ENCODE results near the gene TAPBPL.

TAPBPL gene

DNA sequence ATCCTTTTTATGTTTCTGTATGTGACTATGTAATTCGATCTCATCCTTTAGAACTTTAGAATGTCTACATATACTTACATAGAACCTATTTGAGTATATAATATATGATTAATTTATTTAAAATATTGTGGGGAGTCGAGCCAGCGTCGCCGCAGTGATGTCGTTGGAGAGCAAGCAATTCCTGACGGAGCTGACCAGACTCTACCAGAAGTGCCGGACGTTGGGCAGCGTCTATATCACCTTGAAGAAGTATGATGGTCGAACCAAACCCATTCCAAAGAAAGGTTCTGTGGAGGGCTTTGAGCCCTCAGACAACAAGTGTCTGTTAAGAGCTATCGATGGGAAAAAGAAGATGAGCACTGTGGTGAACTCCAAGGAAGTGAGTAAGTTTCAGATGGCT is 13.5 kb upstream of the TAPBPL start:
- no peak for DNase-seq

DNA sequence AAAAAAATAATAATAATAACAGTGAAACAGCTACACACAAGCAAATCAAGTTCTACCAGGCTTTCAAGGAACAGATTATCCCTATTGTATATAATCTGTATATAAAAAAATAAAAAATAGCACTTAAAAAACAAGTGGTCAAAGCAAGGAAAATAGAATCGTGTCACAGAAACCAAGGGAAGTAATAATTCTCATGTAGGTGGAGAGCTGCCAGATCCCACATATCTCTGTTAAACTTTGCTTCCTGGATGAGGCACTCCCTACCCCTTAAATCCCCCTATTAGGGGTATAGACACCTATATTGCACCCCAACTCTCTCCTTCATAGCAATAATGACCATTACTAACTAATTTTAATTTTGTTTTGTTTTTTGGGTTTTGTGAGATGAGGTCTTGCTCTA is 11.5 kb upstream of the TAPBPL start:
- DNase-seq = no peak

DNA sequence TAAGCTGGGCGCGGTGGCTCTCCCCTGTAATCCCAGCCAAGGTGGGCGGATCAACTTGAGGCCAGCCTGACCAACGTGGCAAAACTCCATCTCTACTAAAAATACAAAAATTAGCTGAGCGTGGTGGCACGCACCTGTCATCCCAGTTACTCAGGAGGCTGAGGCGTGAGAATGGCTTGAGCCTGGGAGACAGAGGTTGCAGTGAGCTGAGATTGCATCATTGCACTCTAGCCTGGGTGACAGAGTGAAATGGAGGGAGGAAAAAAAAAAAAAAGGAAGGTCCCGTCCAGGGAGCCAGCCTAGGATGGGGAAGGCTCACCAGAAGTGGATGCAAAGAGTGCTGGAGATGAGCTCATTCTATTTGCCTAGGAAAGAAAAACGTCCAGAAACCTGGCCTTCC is 9.0 kb upstream of the TAPBPL start:
- no peak for DNase-seq

DNA sequence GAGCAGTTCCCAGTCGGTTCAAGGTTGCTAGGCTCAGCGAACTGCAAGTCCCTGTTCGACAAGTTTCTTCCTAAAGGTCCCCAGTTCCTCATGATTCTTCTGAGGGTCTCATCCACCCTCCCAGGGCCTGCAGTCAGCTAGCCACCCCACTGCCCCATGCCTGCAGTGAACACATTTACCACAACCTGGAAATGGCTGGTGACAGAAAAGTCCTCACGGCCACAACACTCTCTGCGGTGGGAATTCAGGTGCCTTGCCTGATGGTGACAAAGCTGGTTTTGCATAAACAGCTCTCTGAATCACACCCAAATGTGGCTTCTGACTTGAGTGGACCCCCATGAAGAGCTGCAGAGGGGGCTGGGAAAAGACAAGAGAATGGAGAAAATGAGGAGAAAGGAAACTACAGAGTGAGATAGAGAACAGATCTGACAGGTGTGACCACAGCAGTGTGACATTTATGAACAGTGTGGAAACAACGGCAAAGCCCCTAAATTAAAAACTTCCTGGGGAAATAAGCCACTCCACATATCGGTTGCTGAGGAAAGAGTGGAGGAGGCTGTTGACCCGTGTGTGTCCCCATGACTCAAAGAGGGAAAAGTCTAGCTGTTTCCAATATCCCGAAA is 8.4 kb upstream of the TAPBPL start:
- DNase-seq = peak in 1 of 2 experiments; percentile 25

DNA sequence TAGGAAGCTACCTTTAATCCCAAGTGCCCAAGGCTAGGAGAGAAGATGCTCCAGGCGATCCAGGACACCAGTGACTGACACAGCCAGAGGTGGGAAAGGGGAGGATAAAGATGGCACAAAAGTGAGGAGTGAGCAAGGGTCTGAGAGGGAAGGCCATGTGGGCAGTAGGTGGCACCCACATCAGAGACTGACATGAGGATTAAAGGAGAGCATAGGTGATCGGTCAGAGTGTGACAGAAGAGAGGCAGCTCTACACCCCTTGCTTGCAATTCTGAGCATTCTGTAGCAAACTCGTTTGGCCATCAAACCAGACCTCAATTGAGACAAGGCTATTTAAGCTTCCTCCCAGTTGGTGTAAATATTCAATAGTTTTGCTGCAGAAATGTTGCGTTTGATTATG is 7.8 kb upstream of the TAPBPL start:
- DNase-seq = no peak

DNA sequence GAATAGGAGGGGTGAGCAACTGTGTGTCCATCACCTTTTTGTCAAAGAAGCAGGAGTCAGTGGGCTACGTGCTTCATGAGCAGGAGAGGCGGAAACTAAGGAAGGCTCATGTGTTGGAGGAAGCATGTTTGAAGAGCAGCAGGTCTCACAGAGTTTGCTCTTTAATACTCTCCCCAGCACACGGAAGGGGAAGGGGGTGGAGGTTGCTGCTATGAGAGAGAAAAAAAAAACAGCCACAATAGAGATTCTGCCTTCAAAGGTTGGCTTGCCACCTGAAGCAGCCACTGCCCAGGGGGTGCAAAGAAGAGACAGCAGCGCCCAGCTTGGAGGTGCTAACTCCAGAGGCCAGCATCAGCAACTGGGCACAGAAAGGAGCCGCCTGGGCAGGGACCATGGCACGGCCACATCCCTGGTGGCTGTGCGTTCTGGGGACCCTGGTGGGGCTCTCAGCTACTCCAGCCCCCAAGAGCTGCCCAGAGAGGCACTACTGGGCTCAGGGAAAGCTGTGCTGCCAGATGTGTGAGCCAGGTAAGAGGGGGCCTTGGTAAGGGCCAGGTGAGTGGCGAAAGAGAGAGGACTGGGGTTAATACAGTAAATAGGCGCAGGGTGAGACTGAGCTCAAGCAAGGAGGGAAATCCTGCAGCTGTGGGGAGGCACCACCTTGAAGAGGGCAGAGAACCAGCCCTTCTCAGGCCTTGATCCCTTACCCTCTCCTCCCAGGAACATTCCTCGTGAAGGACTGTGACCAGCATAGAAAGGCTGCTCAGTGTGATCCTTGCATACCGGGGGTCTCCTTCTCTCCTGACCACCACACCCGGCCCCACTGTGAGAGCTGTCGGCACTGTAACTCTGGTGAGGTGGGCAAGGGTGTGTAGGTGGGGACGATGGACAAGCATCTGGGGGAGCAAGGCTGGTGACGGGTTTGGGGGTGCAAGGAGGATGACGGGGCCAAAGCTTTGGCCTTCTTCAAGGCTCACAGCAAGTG is 6.8 kb upstream of the TAPBPL start, which contains the start of gene CD27:
Gene CD27 (plus strand): TSS at position 252 of the 985 bp plus-strand sequence. CDS start 141 bp downstream, at position 393.
- DNase-seq = no peak

DNA sequence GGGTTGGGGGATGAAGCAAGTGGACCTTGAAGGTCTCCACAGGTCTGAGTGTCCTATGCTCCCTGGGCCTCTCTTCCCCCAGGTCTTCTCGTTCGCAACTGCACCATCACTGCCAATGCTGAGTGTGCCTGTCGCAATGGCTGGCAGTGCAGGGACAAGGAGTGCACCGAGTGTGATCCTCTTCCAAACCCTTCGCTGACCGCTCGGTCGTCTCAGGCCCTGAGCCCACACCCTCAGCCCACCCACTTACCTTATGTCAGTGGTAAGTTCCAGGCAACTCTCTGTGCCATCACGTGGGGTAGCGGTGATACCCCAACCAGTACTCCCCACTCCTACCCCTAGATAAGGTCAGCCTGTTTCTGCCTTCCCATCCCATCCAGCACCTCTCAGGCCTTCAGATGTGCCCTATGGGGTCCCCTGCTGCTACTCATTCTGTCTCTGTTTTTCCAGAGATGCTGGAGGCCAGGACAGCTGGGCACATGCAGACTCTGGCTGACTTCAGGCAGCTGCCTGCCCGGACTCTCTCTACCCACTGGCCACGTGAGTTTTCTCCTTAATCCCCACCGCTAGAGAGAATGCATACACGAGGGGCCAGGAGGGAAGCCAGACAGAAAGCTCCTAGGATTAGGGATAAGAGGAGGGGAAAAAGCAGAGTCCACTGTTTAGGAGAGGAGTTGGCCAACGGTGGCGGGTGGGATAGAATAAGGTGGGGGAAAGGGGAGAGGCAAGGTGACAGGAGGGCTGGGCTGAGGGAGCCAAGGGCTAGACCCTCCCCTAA is 1.6 kb upstream of the TAPBPL start:
- DNase-seq = no peak

DNA sequence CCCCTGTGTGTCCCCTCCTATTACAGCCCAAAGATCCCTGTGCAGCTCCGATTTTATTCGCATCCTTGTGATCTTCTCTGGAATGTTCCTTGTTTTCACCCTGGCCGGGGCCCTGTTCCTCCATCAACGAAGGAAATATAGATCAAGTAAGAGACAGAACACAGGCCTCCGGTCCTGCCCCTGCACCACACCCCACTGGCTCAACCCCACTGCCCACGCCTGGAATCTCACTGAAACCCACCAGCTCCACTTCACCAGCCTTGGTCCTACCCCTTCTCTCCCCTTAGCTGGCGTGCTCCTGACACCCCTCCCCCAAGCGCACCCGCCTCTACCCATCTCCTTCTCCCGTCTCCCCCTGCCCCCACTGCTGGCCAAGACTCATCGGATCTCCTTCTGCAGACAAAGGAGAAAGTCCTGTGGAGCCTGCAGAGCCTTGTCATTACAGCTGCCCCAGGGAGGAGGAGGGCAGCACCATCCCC is 934 bp upstream of the TAPBPL start:
- DNase-seq = no peak

DNA sequence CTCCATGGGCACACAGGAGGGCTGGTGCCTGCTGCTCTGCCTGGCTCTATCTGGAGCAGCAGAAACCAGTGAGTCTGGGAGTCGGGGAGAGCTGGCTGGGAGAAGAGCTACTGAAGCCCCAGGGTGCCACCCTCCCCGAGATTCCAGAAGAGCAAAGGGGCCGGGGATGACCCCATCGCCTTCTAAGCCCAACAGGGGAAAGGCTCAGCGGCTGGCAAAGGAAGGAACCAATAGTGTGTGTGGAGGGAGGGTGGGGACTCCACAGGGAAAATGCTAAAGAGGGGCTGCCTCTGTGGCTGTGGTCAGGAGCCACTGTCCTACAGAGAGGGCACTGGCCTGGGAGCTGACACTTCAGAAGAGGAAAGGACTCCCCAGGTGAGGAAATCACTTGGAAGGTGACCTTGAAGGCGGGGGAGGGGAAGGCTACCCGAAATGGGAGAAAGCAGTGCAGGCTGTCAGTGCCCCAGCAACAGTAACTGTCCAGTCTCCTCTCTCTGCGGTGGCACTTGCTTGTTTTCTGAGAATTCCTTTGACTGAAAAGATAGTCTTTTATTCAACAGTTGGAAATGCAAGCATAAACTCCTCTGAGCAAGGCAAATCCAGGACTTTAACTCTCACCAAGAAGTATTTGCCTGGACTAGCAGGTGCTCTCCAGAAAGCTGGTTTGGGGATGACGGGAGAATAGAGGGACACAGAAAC is 552 bp downstream of the TAPBPL start:
- no peak for DNase-seq

DNA sequence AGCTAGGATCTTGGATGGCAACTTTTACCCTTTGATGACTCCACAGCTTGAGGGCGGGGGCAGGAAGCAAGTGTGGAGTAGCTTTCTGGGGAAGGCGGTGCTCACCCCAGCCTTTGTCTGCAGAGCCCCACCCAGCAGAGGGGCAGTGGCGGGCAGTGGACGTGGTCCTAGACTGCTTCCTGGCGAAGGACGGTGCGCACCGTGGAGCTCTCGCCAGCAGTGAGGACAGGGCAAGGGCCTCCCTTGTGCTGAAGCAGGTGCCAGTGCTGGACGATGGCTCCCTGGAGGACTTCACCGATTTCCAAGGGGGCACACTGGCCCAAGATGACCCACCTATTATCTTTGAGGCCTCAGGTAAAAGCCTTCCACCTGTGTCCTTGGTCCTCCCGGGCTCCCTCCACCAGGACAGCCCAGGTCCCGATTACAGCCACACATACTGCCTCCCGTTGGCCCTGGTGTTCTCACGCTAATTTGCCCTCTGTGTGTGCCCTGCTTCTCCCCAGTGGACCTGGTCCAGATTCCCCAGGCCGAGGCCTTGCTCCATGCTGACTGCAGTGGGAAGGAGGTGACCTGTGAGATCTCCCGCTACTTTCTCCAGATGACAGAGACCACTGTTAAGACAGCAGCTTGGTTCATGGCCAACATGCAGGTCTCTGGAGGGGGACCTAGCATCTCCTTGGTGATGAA is 1.2 kb downstream of the TAPBPL start:
- no peak for DNase-seq

DNA sequence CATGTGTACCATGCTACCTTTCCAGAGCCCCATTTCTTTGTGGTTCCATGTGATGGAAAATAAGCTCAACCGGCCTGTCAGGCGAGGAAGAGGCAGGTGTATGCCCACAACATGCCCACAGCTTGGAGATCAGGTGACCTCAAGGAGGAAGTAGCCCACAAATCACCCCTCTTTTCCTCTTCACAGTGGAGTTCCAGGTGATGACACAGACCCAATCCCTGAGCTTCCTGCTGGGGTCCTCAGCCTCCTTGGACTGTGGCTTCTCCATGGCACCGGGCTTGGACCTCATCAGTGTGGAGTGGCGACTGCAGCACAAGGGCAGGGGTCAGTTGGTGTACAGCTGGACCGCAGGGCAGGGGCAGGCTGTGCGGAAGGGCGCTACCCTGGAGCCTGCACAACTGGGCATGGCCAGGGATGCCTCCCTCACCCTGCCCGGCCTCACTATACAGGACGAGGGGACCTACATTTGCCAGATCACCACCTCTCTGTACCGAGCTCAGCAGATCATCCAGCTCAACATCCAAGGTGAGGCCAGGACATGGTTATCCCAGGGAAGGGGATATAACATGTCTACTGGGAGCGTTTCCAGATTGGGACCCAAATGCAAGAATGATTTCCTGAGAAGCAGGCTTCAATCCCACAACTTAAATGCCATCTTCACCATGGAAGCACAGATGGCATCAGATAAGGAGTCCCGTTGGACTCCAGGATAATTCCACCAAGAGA is 5.5 kb downstream of the TAPBPL start:
- DNase-seq = no peak

DNA sequence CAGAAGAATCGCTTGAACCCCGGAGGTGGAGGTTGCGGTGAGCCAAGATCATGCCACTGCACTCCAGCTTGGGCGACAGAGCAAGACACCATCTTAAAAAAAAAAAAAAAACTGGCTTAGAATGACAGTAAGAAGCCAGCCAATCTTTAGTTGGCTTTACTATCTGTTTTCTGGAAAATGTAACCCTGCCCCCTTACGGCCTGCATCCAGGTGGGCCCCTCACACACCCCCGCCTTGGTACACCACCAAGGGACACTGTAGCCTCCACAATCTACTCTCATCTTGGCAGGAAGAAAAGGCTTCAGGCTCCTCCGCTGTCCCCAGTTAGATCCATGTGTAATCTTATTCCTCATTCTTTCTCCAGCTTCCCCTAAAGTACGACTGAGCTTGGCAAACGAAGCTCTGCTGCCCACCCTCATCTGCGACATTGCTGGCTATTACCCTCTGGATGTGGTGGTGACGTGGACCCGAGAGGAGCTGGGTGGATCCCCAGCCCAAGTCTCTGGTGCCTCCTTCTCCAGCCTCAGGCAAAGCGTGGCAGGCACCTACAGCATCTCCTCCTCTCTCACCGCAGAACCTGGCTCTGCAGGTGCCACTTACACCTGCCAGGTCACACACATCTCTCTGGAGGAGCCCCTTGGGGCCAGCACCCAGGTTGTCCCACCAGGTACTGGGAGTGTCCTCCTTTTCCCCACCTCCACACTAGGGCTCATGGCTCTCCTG is 6.6 kb downstream of the TAPBPL start:
- no peak for DNase-seq

DNA sequence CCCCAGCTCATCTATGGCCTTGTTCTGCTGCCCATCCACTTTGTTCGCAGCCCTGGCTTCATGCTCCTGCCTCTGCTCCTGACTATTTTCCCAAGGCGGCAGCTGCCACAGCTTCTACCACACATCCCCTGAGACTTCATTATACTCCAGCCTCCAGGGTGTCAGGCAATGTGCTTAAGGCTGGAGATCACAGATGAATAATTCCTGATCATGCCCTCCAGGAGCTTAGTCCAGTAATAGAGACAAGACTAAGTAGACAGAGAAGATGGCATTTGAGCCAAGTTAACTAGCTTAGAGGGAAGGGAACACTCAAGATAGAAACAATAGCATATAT is 7.1 kb downstream of the TAPBPL start:
- no peak for DNase-seq

DNA sequence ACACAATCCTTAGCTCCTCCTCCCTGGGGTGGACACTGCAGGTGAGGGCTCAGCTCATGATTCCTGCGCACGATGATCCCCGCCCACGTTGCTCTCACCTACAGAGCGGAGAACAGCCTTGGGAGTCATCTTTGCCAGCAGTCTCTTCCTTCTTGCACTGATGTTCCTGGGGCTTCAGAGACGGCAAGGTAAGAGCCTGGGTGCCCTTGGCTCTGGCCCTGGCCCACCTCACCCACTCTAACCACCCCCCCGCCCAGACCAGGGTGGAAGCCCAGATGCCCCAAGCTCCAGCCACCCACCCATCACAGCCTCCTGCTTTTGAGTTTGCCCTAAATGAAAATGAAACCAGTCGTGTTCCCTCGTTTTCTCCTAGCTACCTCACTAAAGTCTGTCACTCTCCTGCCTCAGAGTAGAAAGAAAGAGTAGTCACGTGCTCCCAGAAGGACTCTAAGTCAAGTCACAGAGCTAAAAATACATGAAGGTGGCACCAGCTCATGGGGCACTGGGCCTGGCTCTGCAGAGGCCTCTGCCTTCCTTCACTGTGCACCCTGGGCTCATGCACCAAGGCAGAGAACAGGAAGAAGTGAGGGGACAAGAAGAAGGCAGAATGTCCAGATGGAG is 9.0 kb downstream of the TAPBPL start:
- DNase-seq = peak in 1 of 2 experiments; percentile 62

DNA sequence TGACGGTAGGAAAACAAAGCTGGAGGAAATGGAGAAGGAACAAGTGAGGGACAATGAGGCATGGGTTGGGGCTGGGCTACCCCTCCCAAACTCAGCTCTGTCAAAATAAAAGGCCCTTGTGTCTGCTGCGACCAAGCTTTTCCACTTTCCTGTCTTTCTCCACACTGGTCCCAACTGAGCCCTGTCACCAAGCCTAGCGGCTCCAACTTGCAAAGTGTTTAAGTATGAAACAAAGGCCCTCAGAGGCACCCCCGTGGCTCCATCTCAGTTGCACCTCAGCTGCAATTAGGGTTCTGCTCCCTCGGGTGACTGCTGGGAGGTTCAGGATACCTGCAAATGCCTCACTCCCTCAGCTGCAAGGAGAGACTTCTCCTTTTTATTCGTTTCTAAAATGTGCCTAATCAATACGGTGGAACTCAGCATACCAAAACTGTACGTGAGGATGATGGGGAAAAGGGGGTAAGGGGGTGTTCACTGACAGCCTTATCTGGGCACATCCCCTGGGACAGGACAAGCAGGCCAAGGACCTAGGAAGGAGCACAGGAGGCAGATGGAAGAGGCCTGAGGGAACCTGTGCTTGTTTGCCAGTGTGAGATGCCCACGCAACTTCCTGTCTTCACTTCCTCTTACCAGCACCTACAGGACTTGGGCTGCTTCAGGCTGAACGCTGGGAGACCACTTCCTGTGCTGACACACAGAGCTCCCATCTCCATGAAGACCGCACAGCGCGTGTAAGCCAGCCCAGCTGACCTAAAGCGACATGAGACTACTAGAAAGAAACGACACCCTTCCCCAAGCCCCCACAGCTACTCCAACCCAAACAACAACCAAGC is 9.8 kb downstream of the TAPBPL start:
- peak; percentile 60 to 77 for DNase-seq

DNA sequence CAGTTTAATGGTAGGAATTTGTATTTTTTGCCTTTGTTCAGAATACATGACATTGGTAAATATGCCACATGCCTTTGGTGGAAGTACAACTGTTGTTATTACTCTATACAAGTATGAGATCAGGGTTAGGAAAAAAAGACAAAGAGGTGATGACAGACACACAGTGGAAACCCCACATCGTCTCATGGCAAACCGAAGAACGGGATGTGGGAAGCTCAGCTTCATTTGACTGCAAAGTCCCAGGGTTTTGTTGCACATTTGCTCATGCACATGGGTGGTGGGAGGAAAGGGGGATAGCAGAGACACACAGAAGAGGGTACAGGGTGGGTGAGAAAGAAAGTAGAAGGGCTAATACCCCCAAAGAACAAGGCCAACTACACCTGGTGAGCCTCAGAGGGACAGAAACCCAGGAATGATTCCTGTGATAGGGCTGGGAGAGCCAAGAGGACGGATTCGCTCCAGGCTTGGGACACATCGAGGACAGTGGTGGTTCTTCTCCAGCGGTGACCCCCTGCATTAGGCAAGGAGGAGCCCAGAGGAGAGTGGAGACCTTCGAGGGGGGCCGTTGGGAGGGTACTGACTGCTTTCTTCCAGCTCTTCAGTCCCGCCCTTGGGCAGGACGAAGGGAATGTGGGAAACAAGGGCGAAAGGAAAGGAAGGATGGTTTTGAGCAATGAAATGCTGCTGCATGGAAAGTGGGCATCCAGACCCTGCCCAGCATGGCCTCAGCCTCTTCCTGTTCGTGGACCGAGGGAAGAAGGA is 10.6 kb downstream of the TAPBPL start:
- peak in 1 of 2 experiments; percentile 50 for DNase-seq

DNA sequence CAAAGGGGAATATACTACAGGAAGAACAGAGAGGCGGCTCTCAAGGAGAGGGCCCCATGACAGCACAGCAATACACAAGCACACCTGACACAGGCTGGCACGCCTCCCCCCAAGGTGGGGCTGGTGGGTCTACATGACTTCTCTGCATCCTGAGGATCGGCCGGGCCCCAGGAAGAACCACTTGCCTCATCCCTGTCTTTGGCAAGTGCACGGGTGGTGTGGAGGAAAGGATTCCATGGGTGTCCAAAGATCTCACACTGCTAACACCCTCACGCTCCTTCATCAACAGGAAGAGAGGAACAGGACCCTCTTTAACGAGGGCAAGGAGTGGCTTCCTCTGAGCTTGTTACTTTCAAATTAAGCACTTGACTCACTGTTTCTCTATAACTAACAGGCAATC is 11.4 kb downstream of the TAPBPL start:
- DNase-seq = no peak

DNA sequence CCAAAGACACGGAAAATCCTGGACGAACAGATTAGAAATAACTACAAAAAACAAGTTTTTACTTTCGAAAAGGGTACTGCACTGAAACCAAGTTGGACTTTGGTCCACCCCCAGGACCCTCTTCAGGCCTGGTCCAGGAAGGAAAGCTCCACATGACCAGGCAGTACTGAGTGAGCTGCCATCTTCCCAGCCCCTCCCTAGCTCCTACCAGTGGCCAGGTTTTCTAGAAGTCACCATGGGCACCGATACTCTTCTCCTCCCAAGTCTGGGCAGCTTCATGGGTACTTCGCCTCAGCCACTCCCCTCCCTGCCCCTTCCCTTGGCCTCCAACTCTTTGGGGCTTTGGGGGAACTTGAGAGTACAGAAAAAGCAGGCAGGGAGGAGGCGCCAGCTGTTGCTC is 12.0 kb downstream of the TAPBPL start:
- DNase-seq = no peak
